Lower lobe of right lung (tissue), 2 donors: ENCODE measurements around the gene CTCFL. TPM values are rescaled to one million over a fixed set of nuclear protein-coding genes. Genes with fewer than 3 reads are reported as not detected.

Experiments
- ATAC-seq, 2 donors: fragments of 200-7000 bp; cut with Tn5 transposase; one replicate each; pipeline ENCODE4 v1.9.1; 2020 to 2022; ENCODE audit warnings: mild to moderate bottlenecking in 2 of 2, moderate library complexity in 2 of 2
- DNase-seq: peaks from one replicate; pipeline ENCODE4 v3.0.0-alpha.2; 2020
- H3K27ac ChIP-seq: fragments of 200-600 bp; one replicate; pipeline ENCODE4 v1.8.0; 2022
- H3K27me3 ChIP-seq: fragments of 200-600 bp; one replicate; pipeline ENCODE4 v1.8.0; 2022; ENCODE audit warnings: low read depth
- H3K36me3 ChIP-seq: fragments of 200-600 bp; one replicate; pipeline ENCODE4 v1.8.0; 2022; ENCODE audit warnings: mild to moderate bottlenecking
- H3K4me1 ChIP-seq: fragments of 200-600 bp; one replicate; pipeline ENCODE4 v1.8.0; 2022
- H3K4me3 ChIP-seq: fragments of 200-600 bp; one replicate; pipeline ENCODE4 v1.8.0; 2022; ENCODE audit warnings: mild to moderate bottlenecking
- H3K9me3 ChIP-seq: fragments of 200-600 bp; one replicate; pipeline ENCODE4 v1.8.0; 2022
- CTCF ChIP-seq: fragments of 200-600 bp; IDR thresholded peaks from one replicate; pipeline ENCODE4 v1.8.0; 2022; ENCODE audit warnings: antibody characterized with exemption, mild to moderate bottlenecking
- intact Hi-C: fragments of 100-400 bp; cut with DNase I; formaldehyde crosslinking; loops from one replicate; pipeline ENCODE4 v1.11.0; 2022
- total RNA-seq: library from RNA; stranded (reverse); fragmentation: NEBNext Ultra II Directional; extraction: Animal tissue kit (Norgen Biotek cat#: 25700); gene quantifications from one replicate; pipeline ENCODE4 v1.2.1, GENCODE V29; 2021
- donor health status: DM: no; HTN: yes; CAD: no; lungs with severe emphysema.

CTCFL gene
- total RNA-seq, 1 donor from 2014 or later = not detected

GRCh38 chr20:57561356-57562279, 36.7 kb upstream of the CTCFL start:
- no peak overlapping the region for H3K4me3 ChIP-seq
- peaks cover 23% of the 10 kb centered on the region for H3K27me3 ChIP-seq
- H3K27ac ChIP-seq = no peak overlapping the region
- intact Hi-C loops = no loop called here
- TF ChIP-seq CTCF = no peak
- DNase-seq (no peak), ATAC-seq (peak in 1 of 2 donors; percentile 26)
- H3K9me3 ChIP-seq = no peaks in the 10 kb centered on the region
- H3K4me1 ChIP-seq = no peaks in the 10 kb centered on the region
- no peaks in the 10 kb centered on the region for H3K36me3 ChIP-seq

DNA sequence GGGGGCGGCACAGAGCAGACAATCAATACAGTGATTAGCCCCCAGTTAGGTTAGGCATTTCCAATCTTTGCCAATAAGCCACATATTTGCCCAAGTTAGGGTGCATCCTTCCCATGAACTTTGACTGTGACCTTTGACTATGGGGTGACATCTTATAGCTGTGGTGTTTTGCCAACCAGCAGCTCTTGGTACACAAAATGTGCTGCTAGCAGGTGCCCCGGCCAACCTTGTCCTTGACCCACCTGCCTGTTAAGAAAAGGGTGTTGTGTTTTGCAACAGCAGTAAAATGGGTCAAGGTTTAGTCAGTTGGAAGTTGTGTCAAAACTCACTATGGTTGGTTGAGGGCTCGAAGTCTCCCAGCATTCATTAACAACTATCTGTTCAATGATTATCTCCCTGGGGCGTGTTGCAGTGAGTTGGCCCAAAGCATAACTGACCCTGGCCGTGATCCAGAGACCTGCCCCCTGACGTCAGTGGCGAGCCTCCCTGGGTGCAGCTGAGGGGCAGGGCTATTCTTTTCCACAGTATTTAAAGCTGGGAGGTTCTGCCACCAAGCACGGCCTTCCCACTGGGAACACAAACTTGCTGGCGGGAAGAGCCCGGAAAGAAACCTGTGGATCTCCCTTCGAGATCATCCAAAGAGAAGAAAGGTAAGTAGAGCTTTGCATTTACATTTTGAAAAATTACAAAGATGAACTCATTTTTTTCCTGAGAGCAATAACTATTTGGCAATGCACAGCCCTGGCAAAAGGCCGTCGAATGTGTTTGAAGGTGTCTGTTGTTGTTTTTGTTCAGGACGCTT, 35.8 kb upstream of the CTCFL start, which contains the start of gene PCK1:
PCK1 (plus strand) TSS at position 557 of the 802 bp plus-strand sequence. CDS start 302 bp downstream, outside the sequence.
- Histone ChIP-seq H3K9me3 (no peaks in the 10 kb centered on the region), H3K36me3 (no peaks in the 10 kb centered on the region), H3K27ac (no peak within 1 kb of the TSS), H3K4me3 (no peak within 1 kb of the TSS), H3K4me1 (no peaks in the 10 kb centered on the region), H3K27me3 (peaks cover 23% of the 10 kb centered on the region)
- no peak for TF ChIP-seq CTCF
- intact Hi-C loops = no loop called here
- no peak for DNase-seq
- no peak for ATAC-seq

- no peak for ATAC-seq
- intact Hi-C loops = no loop called here
Measured at GRCh38 chr20:57559658-57560553, 35.0 kb upstream of the CTCFL start.

GRCh38 chr20:57559289-57559634, 34.3 kb upstream of the CTCFL start:
- Histone ChIP-seq H3K36me3 (no peaks in the 10 kb centered on the region), H3K4me1 (no peaks in the 10 kb centered on the region)

More at GRCh38 chr20:57559658-57560553, 35.0 kb upstream of the CTCFL start:
- H3K9me3 ChIP-seq = no peaks in the 10 kb centered on the region
- H3K36me3 ChIP-seq = no peaks in the 10 kb centered on the region
- no peaks in the 10 kb centered on the region for H3K4me1 ChIP-seq
- no peak overlapping the region for H3K4me3 ChIP-seq
- H3K27ac ChIP-seq = no peak overlapping the region
- H3K27me3 ChIP-seq = peaks cover 23% of the 10 kb centered on the region
- no peak for DNase-seq
- TF ChIP-seq CTCF = no peak

More at GRCh38 chr20:57559289-57559634, 34.3 kb upstream of the CTCFL start:
- H3K4me3 ChIP-seq = no peak overlapping the region
- H3K9me3 ChIP-seq = no peaks in the 10 kb centered on the region
- H3K27me3 ChIP-seq = peaks cover 23% of the 10 kb centered on the region
- DNase-seq = no peak
- no peak for ATAC-seq
- intact Hi-C loops = no loop called here
- no peak overlapping the region for H3K27ac ChIP-seq
- no peak for TF ChIP-seq CTCF
